Stimulated activated CD4-positive, alpha-beta T cell treated with anti-CD3 and anti-CD28 coated beads, Interleukin-1b, Interleukin-23, amount 100 ng/mL, for 1 hour (primary cell): Measurements from ENCODE around the gene SPTLC2.
"Not testable (repeated sequence)": the region's sequence is repeated elsewhere in the genome, so short reads cannot be mapped to it uniquely, and the experiment has no call there.

ENCODE experiments used
- DNase-seq, 2 donors: peaks; one replicate each; pipeline ENCODE4 v3.0.0-alpha.2; 2020; ENCODE audit warnings: low read depth in 2 of 2

The SPTLC2 gene

DNA sequence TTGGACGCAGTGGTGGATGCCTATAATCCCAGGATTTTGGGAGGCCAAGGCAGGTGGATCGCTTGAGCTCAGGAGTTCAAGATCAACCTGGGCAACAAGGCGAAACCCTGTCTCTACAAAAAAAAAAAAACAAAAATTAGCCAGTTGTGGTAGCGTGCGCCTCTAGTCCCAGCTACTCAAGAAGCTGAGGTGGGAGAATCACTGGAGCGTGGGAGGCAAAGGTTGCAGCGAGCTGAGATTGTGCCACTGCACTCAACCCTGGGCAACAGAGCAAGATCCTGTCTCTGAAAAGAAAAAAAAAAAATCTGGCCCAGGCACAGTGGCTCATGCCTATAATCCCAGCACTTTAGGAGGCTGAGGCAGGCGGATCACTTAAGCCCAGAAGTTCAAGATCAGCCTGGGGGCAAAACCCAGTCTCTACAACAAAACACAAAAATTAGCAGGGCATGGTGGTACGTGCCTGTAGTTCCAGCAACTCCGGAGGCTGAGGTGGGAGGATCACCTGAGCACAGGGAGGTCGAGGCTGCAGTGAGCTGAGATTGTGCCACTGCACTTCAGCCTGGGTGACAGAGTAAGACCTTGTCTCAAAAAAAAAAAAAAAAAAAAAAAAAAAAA, 27.9 kb downstream of the SPTLC2 start:
- DNase-seq, result not testable (repeated sequence)

GRCh38 chr14:77585385-77585784, 31.1 kb downstream of the SPTLC2 start:
- no peak for DNase-seq

DNA sequence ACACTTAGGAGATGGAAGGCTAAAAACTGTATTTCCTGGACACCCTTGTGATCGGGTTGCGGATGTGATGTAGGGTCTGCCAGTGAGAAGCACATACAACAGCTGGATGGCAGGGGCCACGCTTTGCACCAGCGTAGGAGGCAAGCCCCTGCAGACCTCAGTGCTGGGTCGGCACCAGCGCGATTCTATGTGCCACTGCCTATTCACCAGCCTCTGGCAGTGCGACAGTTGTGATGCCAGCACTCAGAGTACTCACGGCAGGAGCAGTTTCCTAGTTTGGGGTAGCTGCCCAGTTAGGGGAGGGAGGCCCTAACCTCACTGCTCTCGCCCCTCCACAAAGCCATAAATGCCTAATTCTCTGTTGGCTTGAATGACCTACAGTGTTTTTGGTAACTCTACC, 31.6 kb downstream of the SPTLC2 start:
- DNase-seq, result no peak

DNA sequence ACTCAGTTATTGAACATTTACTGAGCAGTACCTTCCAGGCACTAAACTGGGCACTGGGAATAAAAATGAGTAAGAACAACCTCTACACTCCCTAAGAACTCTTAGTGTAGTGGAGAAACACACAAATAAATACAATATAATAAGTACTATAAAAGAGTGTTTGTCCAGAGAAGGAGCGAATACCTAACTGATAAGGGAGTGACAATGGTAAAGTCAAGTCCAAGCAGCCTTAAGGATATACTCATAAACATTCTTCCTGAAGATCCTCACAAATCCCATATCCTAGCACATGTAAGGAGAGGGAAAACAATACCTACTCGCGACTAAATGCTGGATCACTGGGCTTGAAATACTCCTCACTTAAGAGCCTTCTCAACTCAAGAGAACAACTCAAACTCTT, 32.8 kb downstream of the SPTLC2 start:
- no peak for DNase-seq

DNA sequence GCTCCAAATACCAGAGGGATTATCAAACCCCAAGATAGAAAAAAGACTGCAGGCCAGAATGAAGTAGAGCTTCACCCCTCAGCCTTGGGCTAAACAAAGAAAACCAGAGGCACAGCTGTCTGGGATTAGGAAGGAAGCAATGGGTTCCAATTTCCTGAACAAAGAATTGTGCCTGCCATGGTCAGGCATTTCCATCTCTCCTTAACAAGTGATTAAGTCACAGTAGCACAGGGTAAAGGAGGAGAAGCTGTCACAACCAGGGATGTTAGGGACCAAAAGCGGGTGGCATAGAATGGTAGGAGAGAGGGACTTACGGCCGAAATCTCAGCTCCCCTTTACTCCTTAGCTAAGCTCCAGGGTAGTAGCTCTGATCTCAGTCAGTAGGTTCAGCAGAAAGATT, 33.9 kb downstream of the SPTLC2 start:
- DNase-seq, result no peak

DNA sequence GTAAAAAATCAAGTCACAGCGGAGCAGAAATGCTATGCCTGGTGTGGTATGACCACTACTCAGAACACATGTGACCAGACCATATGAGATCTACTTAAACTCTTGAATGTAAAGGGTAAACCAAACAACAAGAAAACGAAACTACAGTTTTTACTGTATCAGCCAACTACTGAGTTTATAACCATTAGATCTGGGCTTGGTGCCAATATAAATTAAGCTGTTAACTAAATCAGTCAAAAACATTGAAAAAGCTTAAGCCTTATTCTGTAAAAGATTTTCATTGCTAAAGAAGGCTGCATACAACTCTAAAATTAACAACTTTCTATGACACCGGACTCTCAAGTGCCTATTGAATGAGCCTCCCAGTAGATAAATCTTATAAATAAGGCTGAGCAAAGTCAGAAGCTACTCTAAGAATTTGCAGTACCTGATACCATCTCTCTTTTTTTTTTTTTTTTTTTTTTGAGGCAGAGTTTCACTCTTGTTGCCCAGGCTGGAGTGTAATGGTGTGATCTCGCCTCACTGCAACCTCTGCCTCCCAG, 35.4 kb downstream of the SPTLC2 start:
- no peak for DNase-seq

- DNase-seq, result no peak
These were observed 36.0 kb downstream of the SPTLC2 start for GRCh38 chr14:77580477-77580876.

DNA sequence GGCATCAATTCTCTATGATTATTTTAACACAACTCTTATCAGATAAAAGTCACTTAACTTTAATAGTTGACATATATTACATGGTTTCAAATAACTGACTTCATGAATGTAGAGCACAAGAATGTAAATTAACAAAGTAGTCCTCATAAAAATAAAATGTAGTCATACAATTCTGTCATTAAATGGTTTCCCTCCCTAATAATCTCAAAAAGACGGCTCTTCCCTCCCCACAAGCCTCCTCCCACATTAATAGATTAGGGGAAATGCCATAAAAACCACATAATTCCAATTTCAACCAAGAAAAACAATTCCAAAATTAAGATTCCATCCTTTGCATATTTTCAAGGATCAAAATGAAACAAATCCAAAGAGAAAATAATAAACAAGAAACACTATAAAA, 36.7 kb downstream of the SPTLC2 start:
- DNase-seq, result no peak

DNA sequence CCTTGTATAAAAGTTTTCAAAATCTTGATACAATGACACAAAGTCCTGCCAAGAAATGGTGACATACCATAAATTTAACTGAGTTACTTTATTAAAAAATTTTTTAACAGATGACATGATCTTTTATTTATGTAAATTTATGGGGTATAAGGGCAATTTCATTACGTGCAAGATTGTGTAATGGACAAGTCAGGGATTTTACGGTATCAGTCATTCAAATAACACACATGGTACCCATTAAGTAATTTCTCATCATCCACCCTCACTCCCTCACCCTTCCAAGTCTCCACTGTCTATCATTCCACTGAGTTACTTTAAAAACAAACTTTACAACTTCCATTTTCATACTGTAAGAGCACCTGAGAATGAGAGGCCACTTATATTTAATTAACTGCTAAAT, 37.4 kb downstream of the SPTLC2 start:
- no peak for DNase-seq

DNA sequence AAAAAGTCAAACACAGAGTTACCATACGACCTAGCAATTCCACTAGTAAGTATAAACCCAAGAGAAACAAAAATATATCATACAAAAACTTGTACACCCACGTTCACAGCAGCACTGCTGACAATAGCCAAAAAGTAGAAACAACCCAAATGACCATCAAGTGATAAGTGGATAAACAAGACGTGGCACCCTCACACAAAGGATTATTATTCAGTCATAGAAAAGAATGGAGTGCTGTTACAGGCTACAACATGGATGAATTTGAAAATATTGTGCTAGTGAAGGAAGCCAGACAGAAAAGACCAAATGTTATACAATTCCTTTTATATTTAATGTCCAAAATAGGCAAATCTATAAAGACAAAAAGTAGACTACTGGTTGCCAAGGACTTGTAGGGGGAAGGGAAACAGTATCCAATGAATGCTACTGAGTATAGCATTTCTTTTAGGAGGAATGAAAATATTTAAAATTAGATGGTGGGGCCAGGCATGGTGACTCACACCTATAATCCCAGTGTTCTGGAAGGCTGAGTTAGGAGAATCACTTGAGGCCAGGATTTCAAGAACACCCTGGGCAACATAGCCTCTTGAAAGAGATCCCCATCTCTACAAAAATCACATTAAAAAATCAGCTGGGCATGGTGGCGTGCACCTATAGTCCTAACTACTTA, 41.9 kb downstream of the SPTLC2 start:
- no peak for DNase-seq

DNA sequence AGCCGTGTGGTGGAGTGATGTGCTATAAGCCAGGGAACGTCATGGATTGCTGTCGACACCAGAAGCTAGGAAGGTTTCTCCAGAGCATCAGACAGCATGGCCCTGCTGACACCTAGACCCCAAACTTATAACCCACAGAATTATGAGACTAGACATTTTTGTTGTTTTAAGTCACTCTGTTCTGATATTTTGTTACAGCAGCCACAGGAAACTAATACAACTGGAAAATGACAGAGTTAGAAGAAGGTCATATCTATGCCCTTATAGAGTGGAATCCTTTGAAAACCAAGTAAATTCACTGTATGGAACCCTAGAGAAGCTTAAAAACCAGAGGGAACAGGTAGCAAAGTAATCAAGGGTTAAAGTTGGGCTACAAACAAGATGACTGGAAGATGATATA, 42.5 kb downstream of the SPTLC2 start:
- no peak for DNase-seq

- no peak for DNase-seq
These were observed 45.6 kb downstream of the SPTLC2 start for GRCh38 chr14:77570706-77571268.

GRCh38 chr14:77565994-77566305, 50.5 kb downstream of the SPTLC2 start:
- no peak for DNase-seq

GRCh38 chr14:77565289-77565993, 51.0 kb downstream of the SPTLC2 start:
- DNase-seq, result no peak

DNA sequence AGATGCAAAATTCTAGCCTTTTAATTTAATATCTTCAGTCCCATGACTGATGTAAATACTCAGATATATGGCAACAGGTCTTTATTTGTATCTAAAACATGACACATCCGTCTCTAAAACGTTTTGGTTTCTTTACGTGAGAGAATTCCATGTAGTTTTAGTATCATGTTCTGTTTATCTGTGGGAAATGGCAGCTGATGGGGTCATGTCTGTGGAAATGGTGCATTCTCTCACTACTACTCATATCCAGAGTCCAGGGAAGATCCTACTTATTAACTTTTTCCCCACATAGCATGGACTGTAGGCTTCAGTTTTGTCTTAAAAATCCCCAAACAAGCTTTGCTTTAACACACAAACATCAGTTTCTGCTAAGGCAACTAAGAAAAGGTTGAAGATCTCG, 53.8 kb downstream of the SPTLC2 start:
- no peak for DNase-seq

DNA sequence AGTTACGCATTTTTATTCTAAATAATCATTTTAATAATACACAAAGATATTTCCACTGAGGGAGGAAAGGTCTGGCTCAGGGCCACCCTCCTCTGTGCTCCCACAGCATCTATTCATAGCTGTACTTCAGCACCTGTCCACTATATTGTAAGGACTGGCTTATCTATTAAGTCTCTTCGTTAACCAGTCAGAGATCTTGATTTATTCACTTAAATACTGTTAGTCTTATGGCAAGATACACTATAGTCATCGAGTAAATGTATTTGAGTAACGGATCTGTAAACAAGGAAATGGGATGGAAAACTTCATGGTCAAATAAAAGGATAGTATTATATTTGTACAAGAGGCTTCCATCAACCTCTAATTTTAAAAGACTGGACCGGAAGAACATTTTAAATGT, 54.6 kb downstream of the SPTLC2 start:
- DNase-seq, result no peak

- no peak for DNase-seq
These were observed 57.1 kb downstream of the SPTLC2 start for GRCh38 chr14:77559381-77559780.

DNA sequence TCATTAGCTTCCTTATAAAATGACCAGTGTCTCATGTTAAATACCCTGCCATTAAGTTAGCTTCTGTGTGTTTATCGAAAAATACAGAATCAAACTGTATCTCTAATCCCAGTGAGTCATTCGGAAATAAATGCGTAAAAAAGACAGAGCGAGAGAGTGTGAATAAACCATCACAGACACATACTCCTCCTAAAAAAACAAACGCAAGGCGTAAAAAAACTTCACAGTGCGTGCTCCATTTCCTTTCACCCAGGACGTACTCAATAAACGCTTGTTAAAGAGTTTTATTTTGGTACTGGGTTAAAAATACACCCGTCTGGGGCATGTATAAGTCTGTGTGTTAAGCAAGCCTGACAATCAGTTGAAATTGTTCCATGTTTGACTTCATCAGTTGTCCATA, 59.0 kb downstream of the SPTLC2 start:
- DNase-seq, result no peak

GRCh38 chr14:77556946-77557345, 59.5 kb downstream of the SPTLC2 start:
- DNase-seq, result no peak

DNA sequence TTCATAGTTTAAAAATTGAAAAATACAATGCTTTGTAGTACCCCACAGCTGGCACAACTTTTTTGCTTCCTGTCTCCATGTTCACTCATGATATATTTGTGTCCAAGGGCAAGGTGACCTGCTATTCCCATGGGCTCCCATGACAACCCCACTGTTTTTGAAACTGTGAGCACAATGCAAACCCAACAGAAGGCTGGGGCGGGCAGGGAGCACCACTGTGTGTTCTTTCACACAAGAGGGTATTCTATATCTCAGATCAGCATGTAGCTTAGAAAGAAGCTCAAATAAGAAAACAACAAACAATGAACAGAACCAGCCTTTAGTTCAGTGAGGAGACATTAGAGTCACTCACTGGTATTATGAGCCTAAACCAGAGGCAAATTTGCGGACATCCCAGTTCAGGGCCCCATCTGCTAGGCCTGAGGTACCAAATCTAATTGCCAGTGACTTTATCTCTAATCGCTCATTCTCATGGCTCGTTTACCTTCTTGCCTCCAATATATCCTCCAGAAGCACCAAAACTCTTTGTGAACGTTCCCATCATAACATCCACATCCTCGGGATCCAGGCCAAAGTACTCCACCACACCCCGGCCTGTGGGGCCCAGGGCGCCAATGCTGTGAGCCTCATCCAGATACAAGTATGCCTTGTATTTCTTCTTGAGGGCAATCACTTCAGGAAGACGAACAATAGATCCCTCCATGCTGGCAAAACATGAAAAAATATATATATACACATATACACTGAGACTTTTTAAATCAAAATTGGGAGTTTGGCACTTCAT, 61.4 kb downstream of the SPTLC2 start:
- no peak for DNase-seq

- DNase-seq, result no peak
These were observed 62.2 kb downstream of the SPTLC2 start for GRCh38 chr14:77554207-77554606.

DNA sequence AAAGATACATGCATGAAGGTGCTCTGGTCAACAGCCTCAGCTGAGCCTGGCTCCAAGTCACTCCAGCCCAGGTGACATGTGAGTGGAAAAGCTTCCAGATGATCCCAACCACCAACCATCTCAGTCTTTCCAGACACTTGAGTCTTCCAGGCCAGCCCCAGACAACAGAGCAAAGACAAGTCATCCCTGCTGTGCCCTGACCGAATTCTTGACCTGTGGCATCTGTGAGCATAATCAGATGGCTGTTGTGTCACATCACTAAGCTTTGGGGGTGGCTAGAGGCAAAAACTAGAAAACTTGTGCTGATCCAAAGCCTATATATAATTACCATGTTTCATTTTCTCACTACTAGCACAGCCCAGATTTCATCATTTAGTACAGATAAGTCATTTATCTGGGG, 67.0 kb downstream of the SPTLC2 start:
- DNase-seq, result no peak
